OCI-LY1 (cell line): ENCODE data around the gene GLS.

Experiments
- EZH2 ChIP-seq: fragments of 200-600 bp; sonication (generic), shearing (Covaris generic); IDR thresholded peaks from 2 replicates; pipeline ENCODE4 v1.8.0; 2017; ENCODE audit warnings: borderline replicate concordance, mixed run types, mild to moderate bottlenecking, antibody characterized with exemption, low read length, moderate library complexity, mixed read lengths
- TF ChIP-seq, protein P1 (sequence below): fragments of 200-600 bp; sonication (generic), shearing (Covaris generic); IDR thresholded peaks from 2 replicates; pipeline ENCODE4 v1.5.1; 2017; ENCODE audit warnings: mild to moderate bottlenecking, antibody characterized with exemption, low read length, moderate library complexity, mixed read lengths

DNA sequence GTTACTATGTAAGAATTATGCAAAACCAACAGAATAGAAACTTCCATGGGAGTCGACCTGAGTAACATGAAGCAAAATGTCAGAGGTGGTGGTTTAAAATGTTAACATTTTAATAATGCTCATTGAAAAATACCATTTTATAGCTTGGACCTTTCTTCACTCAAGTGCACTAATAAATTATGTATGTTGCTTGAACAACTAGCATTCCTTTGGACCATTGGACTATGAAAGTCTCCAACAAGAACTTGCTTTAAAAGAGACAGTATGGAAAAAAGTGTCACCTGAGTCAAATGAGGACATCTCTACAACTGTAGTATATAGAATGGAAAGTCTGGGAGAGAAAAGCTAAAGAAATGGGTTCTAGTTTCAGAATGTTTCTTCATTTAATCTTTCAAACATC is 51.9 kb downstream of the GLS start:
- no peak for TF ChIP-seq EZH2
- TF ChIP-seq, protein P1, sequence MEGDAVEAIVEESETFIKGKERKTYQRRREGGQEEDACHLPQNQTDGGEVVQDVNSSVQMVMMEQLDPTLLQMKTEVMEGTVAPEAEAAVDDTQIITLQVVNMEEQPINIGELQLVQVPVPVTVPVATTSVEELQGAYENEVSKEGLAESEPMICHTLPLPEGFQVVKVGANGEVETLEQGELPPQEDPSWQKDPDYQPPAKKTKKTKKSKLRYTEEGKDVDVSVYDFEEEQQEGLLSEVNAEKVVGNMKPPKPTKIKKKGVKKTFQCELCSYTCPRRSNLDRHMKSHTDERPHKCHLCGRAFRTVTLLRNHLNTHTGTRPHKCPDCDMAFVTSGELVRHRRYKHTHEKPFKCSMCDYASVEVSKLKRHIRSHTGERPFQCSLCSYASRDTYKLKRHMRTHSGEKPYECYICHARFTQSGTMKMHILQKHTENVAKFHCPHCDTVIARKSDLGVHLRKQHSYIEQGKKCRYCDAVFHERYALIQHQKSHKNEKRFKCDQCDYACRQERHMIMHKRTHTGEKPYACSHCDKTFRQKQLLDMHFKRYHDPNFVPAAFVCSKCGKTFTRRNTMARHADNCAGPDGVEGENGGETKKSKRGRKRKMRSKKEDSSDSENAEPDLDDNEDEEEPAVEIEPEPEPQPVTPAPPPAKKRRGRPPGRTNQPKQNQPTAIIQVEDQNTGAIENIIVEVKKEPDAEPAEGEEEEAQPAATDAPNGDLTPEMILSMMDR, result no peak
